LHCN-M2 (cell line): ENCODE measurements around the gene CACNA1D. TPM values are rescaled to one million over a fixed set of nuclear protein-coding genes. Genes with fewer than 3 reads are reported as not detected.
"Not testable (repeated sequence)": the region's sequence is repeated elsewhere in the genome, so short reads cannot be mapped to it uniquely, and the experiment has no call there.

ENCODE experiments used
- DNase-seq: peaks from one replicate; pipeline ENCODE4 v3.0.0-alpha.2; 2012; ENCODE audit warnings: low read depth
- total RNA-seq: library from RNA; depleted of rRNA; stranded (reverse); fragments of >200 nt; gene quantifications from 2 replicates; pipeline ENCODE4 v1.2.3, GENCODE V29; 2014

CACNA1D gene
- total RNA-seq, 1 experiment from 2014 or later: 0.57 TPM

- no peak for DNase-seq
These were observed 76.9 kb downstream of the CACNA1D start for GRCh38 chr3:53571264-53571663.

GRCh38 chr3:53572184-53572583 is 77.8 kb downstream of the CACNA1D start:
- DNase-seq: not testable (repeated sequence)

GRCh38 chr3:53577506-53577905 is 83.1 kb downstream of the CACNA1D start:
- DNase-seq: no peak

GRCh38 chr3:53579636-53580035 is 85.2 kb downstream of the CACNA1D start:
- no peak for DNase-seq

GRCh38 chr3:53581671-53582070 is 87.3 kb downstream of the CACNA1D start:
- DNase-seq: peak; percentile 32

GRCh38 chr3:53583161-53583690 is 88.8 kb downstream of the CACNA1D start:
- no peak for DNase-seq

- no peak for DNase-seq
These were observed 90.6 kb downstream of the CACNA1D start for GRCh38 chr3:53585049-53585448.

- DNase-seq: no peak
These were observed 91.2 kb downstream of the CACNA1D start for GRCh38 chr3:53585627-53586026.

- DNase-seq: no peak
These were observed 93.7 kb downstream of the CACNA1D start for GRCh38 chr3:53588122-53588521.

GRCh38 chr3:53589201-53589600 is 94.8 kb downstream of the CACNA1D start:
- DNase-seq: no peak

GRCh38 chr3:53589806-53590205 is 95.4 kb downstream of the CACNA1D start:
- DNase-seq: no peak

- no peak for DNase-seq
These were observed 96.2 kb downstream of the CACNA1D start for GRCh38 chr3:53590606-53591005.

GRCh38 chr3:53591646-53592045 is 97.2 kb downstream of the CACNA1D start:
- DNase-seq: no peak

- DNase-seq: no peak
These were observed 98.5 kb downstream of the CACNA1D start for GRCh38 chr3:53592862-53593261.

GRCh38 chr3:53593611-53594010 is 99.2 kb downstream of the CACNA1D start:
- no peak for DNase-seq

- no peak for DNase-seq
These were observed 99.9 kb downstream of the CACNA1D start for GRCh38 chr3:53594276-53594675.

- no peak for DNase-seq
These were observed 101.2 kb downstream of the CACNA1D start for GRCh38 chr3:53595660-53596059.

- DNase-seq: no peak
These were observed 102.9 kb downstream of the CACNA1D start for GRCh38 chr3:53597136-53597915.

- DNase-seq: no peak
These were observed 105.4 kb downstream of the CACNA1D start for GRCh38 chr3:53599771-53600170.

- no peak for DNase-seq
These were observed 108.5 kb downstream of the CACNA1D start for GRCh38 chr3:53602866-53603265.

GRCh38 chr3:53604232-53604631 is 109.8 kb downstream of the CACNA1D start:
- no peak for DNase-seq

- no peak for DNase-seq
These were observed 112.4 kb downstream of the CACNA1D start for GRCh38 chr3:53606793-53607192.

- DNase-seq: no peak
These were observed 118.1 kb downstream of the CACNA1D start for GRCh38 chr3:53612508-53612907.
